ENCODE data around the gene THRA.

DNA sequence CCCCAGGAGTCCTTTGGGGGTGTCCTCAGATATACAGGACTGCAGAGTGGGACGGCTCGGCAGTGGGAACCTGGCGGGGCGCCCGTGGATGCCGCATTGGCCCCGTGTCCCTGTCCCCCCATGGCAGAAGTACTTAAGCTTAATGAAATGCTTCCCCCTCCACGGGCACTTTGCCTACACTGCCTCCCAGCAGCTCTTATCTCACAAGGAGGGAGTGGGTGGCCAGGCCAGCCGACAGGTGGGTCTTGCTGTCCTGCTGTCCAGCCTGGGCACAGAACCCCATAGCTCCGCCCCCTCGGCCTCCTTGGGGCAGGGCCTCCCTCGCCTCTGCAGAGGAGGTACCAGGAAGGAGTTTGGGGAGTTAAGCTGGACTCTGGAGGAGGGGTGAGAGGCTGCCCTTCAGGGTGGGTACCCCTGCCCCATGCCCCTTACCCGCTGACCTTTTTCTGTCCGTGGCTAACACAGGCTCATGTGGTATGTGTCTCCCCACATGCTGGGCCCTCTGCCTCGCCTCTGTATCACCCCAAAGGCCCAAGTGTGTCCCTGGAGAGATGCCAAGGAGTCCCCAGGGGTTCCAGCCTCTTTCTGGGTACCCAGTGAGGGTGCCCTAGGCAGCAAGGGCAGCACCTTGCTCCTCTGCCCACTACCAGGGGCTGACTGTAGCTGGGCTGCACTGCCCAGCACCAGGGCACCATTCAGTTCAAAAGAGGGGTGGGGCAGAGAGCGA is 8.7 kb downstream of the THRA start:
- no peak for TF ChIP-seq CTCF (IDR thresholded peaks at IDR 0.05; ENCODE audit: insufficient read depth, low read length)
- peak; percentile 20 for TF ChIP-seq REST (IDR thresholded peaks at IDR 0.05; ENCODE audit: insufficient replicate concordance, low read depth)
